Body of pancreas (tissue), 4 donors: ENCODE data around the gene TYW1.
"Not testable (repeated sequence)": the region's sequence is repeated elsewhere in the genome, so short reads cannot be mapped to it uniquely, and the experiment has no call there.

Experiments
- CTCF ChIP-seq, 7 experiments: fragments of 450-650 bp in 4 of 7; fragments of 200-600 bp in 3 of 7; sonication (generic) in 3 of 7; IDR thresholded peaks; one replicate each; pipeline ENCODE4 v1.5.1; 2016 to 2019; ENCODE audit warnings: antibody characterized with exemption in 7 of 7
- POLR2A ChIP-seq, 3 donors: fragments of 450-650 bp; IDR thresholded peaks; one replicate each; pipeline ENCODE4 v1.6.1; 2016; ENCODE audit warnings: antibody characterized with exemption in 3 of 3, mild to moderate bottlenecking in 2 of 3

DNA sequence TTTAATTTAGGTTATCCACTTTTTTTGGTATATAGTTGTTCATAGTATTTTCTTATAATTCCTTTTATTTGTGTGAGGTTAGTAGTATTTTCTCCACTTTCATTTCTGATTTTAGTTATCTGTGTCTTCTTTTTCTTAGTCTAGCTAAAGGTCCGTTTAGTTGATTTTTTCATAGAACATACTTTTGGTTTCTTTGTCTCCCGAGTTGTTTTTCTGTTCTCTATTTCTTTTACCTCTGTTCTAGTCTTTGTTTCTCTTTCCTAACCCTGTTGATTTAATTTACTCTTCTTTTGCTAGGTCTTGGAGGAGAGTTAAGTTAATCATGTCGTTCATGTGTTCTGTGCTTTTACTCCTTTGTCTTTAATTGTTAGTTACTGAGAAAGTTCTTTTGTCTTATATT, 174.5 kb downstream of the TYW1 start:
- TF ChIP-seq CTCF, POLR2A (IDR thresholded peaks at IDR 0.05): not testable (repeated sequence)
